GM12878 (cell line): Measurements from ENCODE around the gene DACT3. TPM values are rescaled to one million over a fixed set of nuclear protein-coding genes. Genes with fewer than 3 reads are reported as not detected.
A peak's percentile ranks its signal among the peaks of the same experiment; 100 is the strongest.

Source experiments
- ATAC-seq: fragments of 200-7000 bp; cut with Tn5 transposase; 3 replicates; pipeline ENCODE4 v1.9.1; 2020; ENCODE audit warnings: mild to moderate bottlenecking, moderate library complexity
- BruUV-seq: library from RNA; stranded (reverse); fragments of 400-500 nt; replicated peaks from 2 replicates; lab custom pipeline; 2021; lab: Mats Ljungman, UMichigan
- CTCF ChIA-PET: fragments of 300-600 bp; sonication (Branson Sonifier 250); formaldehyde crosslinking; extraction: SDS; loops from one replicate; lab custom pipeline; 2021; ENCODE audit warnings: inconsistent platforms; lab: Yijun Ruan, JAX
- POLR2A ChIA-PET: fragments of 350-600 bp; formaldehyde crosslinking; extraction: SDS; loops from one replicate; lab custom pipeline; 2021; ENCODE audit warnings: inconsistent platforms; lab: Charles Lee
- RAD21 ChIA-PET: fragments of 300-600 bp; sonication (Branson Sonifier 250); formaldehyde crosslinking; loops from one replicate; lab custom pipeline; 2023; ENCODE audit warnings: antibody characterized with exemption; ENCODE audit not compliant: unreplicated experiment; lab: Charles Lee
- SMC1A ChIA-PET: fragments of 300-600 bp; sonication (Branson Sonifier 250); formaldehyde crosslinking; loops from one replicate; lab custom pipeline; 2023; ENCODE audit not compliant: unreplicated experiment, uncharacterized antibody; lab: Charles Lee
- DNase-seq: peaks from one replicate; pipeline ENCODE4 v3.0.0-alpha.2; 2011; ENCODE audit warnings: low read depth, low spot score
- FAIRE-seq: peaks from 3 replicates; lab custom pipeline; 2011; peaks lifted over from hg19 to GRCh38; lab: Jason Lieb, UNC
- H2AFZ ChIP-seq: 2 replicates; pipeline ENCODE4 v1.6.0; 2011; ENCODE audit warnings: low read depth, low read length, control low read depth; ENCODE audit not compliant: control insufficient read depth
- H3K27ac ChIP-seq: 2 replicates; pipeline ENCODE4 v1.5.1; 2011; ENCODE audit warnings: control low read depth; ENCODE audit not compliant: control insufficient read depth, insufficient read depth
- H3K27me3 ChIP-seq, 2 experiments: replicated peaks in 1 of 2; 2 replicates each; pipeline versions ENCODE4 v1.6.0 to v1.6.1; 2011; ENCODE audit warnings: low read length in 1 of 2; ENCODE audit not compliant: control insufficient read depth in 2 of 2, insufficient read depth in 2 of 2
- H3K36me3 ChIP-seq, 2 experiments: 2 replicates each; pipeline ENCODE4 v1.5.1; 2011; ENCODE audit warnings: low read length in 1 of 2; ENCODE audit not compliant: control insufficient read depth in 2 of 2, insufficient read depth in 2 of 2
- H3K4me1 ChIP-seq: 2 replicates; pipeline ENCODE4 v1.6.1; 2011; ENCODE audit warnings: mild to moderate bottlenecking, low read length, moderate library complexity, mixed read lengths; ENCODE audit not compliant: control insufficient read depth, insufficient read depth
- H3K4me2 ChIP-seq: 2 replicates; pipeline ENCODE4 v1.6.0; 2011; ENCODE audit warnings: control low read depth; ENCODE audit not compliant: control insufficient read depth, insufficient read depth
- H3K4me3 ChIP-seq: fragments of 200-600 bp; sonication (generic); 2 replicates; pipeline ENCODE4 v1.5.1; 2016
- H3K79me2 ChIP-seq: 2 replicates; pipeline ENCODE4 v1.6.0; 2011; ENCODE audit warnings: low read length; ENCODE audit not compliant: control insufficient read depth, insufficient read depth
- H3K9ac ChIP-seq: 2 replicates; pipeline ENCODE4 v1.8.0; 2011; ENCODE audit warnings: low read length, control low read depth, mixed read lengths; ENCODE audit not compliant: control insufficient read depth, insufficient read depth
- H3K9me3 ChIP-seq: replicated peaks from 3 replicates; pipeline ENCODE4 v1.5.1; 2011; ENCODE audit warnings: mild to moderate bottlenecking, low read length; ENCODE audit not compliant: control insufficient read depth, insufficient read depth
- H4K20me1 ChIP-seq: 2 replicates; pipeline ENCODE4 v1.6.0; 2011; ENCODE audit not compliant: control insufficient read depth, insufficient read depth
- CHD4 ChIP-seq: fragments of 200-600 bp; sonication (generic); IDR thresholded peaks from 2 replicates; pipeline ENCODE4 v1.6.1; 2016; ENCODE audit warnings: mild to moderate bottlenecking
- CREM ChIP-seq: IDR thresholded peaks from 2 replicates; pipeline ENCODE4 v1.6.1; 2014; ENCODE audit warnings: antibody characterized with exemption, low read depth
- E4F1 ChIP-seq: fragments of 450-650 bp; IDR thresholded peaks from 2 replicates; pipeline ENCODE4 v1.6.1; 2018; ENCODE audit warnings: borderline replicate concordance, mild to moderate bottlenecking; ENCODE audit not compliant: partially characterized antibody
- HDGF ChIP-seq: fragments of 450-650 bp; IDR thresholded peaks from 2 replicates; pipeline ENCODE4 v1.6.1; 2016; ENCODE audit warnings: antibody characterized with exemption
- IKZF2 ChIP-seq, 2 experiments: fragments of 450-650 bp; IDR thresholded peaks; 2 replicates each; pipeline ENCODE4 v1.6.1; 2017; ENCODE audit warnings: mild to moderate bottlenecking in 2 of 2, moderate library complexity in 2 of 2
- KLF5 ChIP-seq: fragments of 450-650 bp; IDR thresholded peaks from 2 replicates; pipeline ENCODE4 v1.6.1; 2014; ENCODE audit warnings: mild to moderate bottlenecking; ENCODE audit not compliant: partially characterized antibody
- MYB ChIP-seq: fragments of 150-350 bp; IDR thresholded peaks from 2 replicates; pipeline ENCODE4 v1.6.1; 2014; ENCODE audit warnings: mild to moderate bottlenecking, low read depth, low read length, borderline replicate concordance
- MYC ChIP-seq: IDR thresholded peaks from 2 replicates; pipeline ENCODE4 v1.6.1; 2011; ENCODE audit warnings: mild to moderate bottlenecking, low read length, moderate library complexity, inconsistent platforms; ENCODE audit not compliant: insufficient read depth, insufficient replicate concordance, insufficient read length, severe bottlenecking
- NFYB ChIP-seq: IDR thresholded peaks from 2 replicates; pipeline ENCODE4 v1.6.1; 2011; ENCODE audit warnings: low read depth, mild to moderate bottlenecking, low read length, improper control_type of control experiment, moderate library complexity; ENCODE audit not compliant: insufficient read depth
- SRF ChIP-seq, 2 experiments: IDR thresholded peaks; 2 replicates each; pipeline ENCODE4 v1.6.1; 2011; ENCODE audit warnings: low read depth in 2 of 2, low read length in 2 of 2, mild to moderate bottlenecking in 1 of 2, moderate library complexity in 1 of 2
- SUPT20H ChIP-seq: IDR thresholded peaks from 2 replicates; pipeline ENCODE4 v1.6.1; 2011; ENCODE audit warnings: low read depth, mild to moderate bottlenecking, low read length, moderate library complexity, borderline replicate concordance; ENCODE audit not compliant: control insufficient read depth
- ZNF217 ChIP-seq: fragments of 450-650 bp; IDR thresholded peaks from 2 replicates; pipeline ENCODE4 v1.6.1; 2017; ENCODE audit warnings: antibody characterized with exemption, mild to moderate bottlenecking
- ZNF622 ChIP-seq: fragments of 450-650 bp; IDR thresholded peaks from 2 replicates; pipeline ENCODE4 v1.6.1; 2017; ENCODE audit warnings: mild to moderate bottlenecking, inconsistent platforms
- WGBS: methylation state at CpG from one replicate; pipeline ENCODE4 v1.1.6; 2016; ENCODE audit warnings: low lambda C conversion rate; ENCODE audit not compliant: insufficient replicate concordance, insufficient coverage; ENCODE audit errors: missing lambda C conversion rate; 5-methylcytosine and 5-hydroxymethylcytosine counted together
- in situ Hi-C: fragments of 300-500 bp; cut with MboI; formaldehyde crosslinking; loops from 9 replicates; pipeline ENCODE4 v1.14.3; 2018; ENCODE audit warnings: mixed read lengths
- intact Hi-C: fragments of 100-400 bp; cut with micrococcal nuclease; formaldehyde crosslinking; loops from one replicate; pipeline ENCODE4 v1.14.2; 2022; ENCODE audit not compliant: unreplicated experiment
- polyA plus RNA-seq, 11 experiments: library from polyadenylated mRNA; depleted of rRNA in 4 of 11; unstranded in 6 of 11; stranded (reverse) in 5 of 11; fragments of >200 nt; fragmentation: Nextera tagmentation in 4 of 11; fragmentation: Illumina TruSeq in 1 of 11; extraction: Ambion mirVana in 4 of 11; extraction: Trizol in 1 of 11; gene quantifications; 1 replicate in 1 of 11; 2 replicates in 10 of 11; pipeline versions ENCODE4 v1.2.1 to v1.2.3, GENCODE V29; 2011 to 2016; ENCODE audit warnings: inconsistent platforms in 2 of 11, missing spikeins in 2 of 11, low read depth in 1 of 11
- total RNA-seq, 4 experiments: library from RNA; depleted of rRNA in 3 of 4; stranded (reverse); fragments of >200 nt in 3 of 4; fragmentation: Illumina TruSeq in 1 of 4; extraction: Trizol in 1 of 4; gene quantifications; 2 replicates each; pipeline versions ENCODE4 v1.2.1 to v1.2.3, GENCODE V29; 2013 to 2021

Gene DACT3
- total and polyA plus RNA-seq, 10 of the 15 experiments (the other 5 are each of a cell fraction or from before 2014, with no cell fraction given) = 0.05 to 2.5 (median 0.35) TPM; not detected in 1

GRCh38 chr19:46599716-46600373, 61.1 kb downstream of the DACT3 start:
- in situ Hi-C loops = no loop called here
- TF ChIP-seq HDGF (no peak), NFYB (peak; percentile 56; the same call in 1 of the 2 replicates), MYB (no peak), IKZF2 (IDR thresholded peaks at IDR 0.05) (no peak)
- TF ChIP-seq, all 136 proteins: peak for 1
- RAD21 ChIA-PET = interaction anchor here (1.0 to 4.7 kb wide), 6 partner anchors 13 to 145 kb away, joined by 3 to 48 read pairs (median 22); partner anchors contain the start of genes DACT3 and PRKD2
- Histone ChIP-seq H2AFZ (peak overlapping the region; percentile 97), H3K27me3 (no peaks in the 10 kb centered on the region), H3K9ac (peak overlapping the region; percentile 94), H3K9me3 (peaks cover 7% of the 10 kb centered on the region; the same call in 2 of the 3 replicates), H3K4me2 (peak overlapping the region; percentile 73), H4K20me1 (peaks cover 8% of the 10 kb centered on the region), H3K27ac (peak overlapping the region; percentile 98), H3K4me3 (peak overlapping the region; percentile 72), H3K36me3 (no peaks in the 10 kb centered on the region; a peak in 1 of 4 replicates), H3K4me1 (peaks cover 12% of the 10 kb centered on the region), H3K79me2 (peaks cover 37% of the 10 kb centered on the region)
- ATAC-seq = no peak
- no peak for DNase-seq
- BruUV-seq = no TSS peak
- no peak for FAIRE-seq
- SMC1A ChIA-PET = interaction anchor here (1.0 to 4.7 kb wide), 3 partner anchors 16 to 62 kb away, joined by 4 to 83 read pairs (median 25); partner anchors contain the start of genes DACT3 and PTGIR
- intact Hi-C loops = no loop called here
- POLR2A ChIA-PET = interaction anchor here (1.0 to 7.3 kb wide), 5 partner anchors 13 to 605 kb away, joined by 3 to 72 read pairs (median 5); partner anchors contain the start of genes CCDC61, DACT3 and PTGIR
- CTCF ChIA-PET = interaction anchor here (0.8 to 5.6 kb wide), 5 partner anchors 15 to 67 kb away, joined by 3 to 73 read pairs (median 13); partner anchors contain the start of gene DACT3
- WGBS = 56% methylated on average over 9 of the region's 9 CpGs

- peaks cover 7% of the 10 kb centered on the region; the same call in 2 of the 3 replicates for H3K9me3 ChIP-seq
- H4K20me1 ChIP-seq = peaks cover 6% of the 10 kb centered on the region
- DNase-seq = no peak
- intact Hi-C loops (no loop called here), in situ Hi-C loops (no loop called here)
- no peak for ATAC-seq
- POLR2A ChIA-PET = interaction anchor here (1.2 kb wide), 1 partner anchor 245 kb away, joined by 3 read pairs; no protein-coding TSS in a partner anchor
- H3K27ac ChIP-seq = no peak overlapping the region
- H3K9ac ChIP-seq = no peak overlapping the region
- H3K36me3 ChIP-seq = no peaks in the 10 kb centered on the region
- H3K4me2 ChIP-seq = no peak overlapping the region
- H3K4me1 ChIP-seq = peaks cover 6% of the 10 kb centered on the region
- no peak for FAIRE-seq
- RAD21 ChIA-PET = no interaction called here
- CTCF ChIA-PET = interaction anchor here (1.2 to 5.6 kb wide), 6 partner anchors 13 to 251 kb away, joined by 3 to 73 read pairs (median 6); partner anchors contain the start of genes DACT3 and PPP5C
- H3K79me2 ChIP-seq = peaks cover 23% of the 10 kb centered on the region
- H3K27me3 ChIP-seq = no peaks in the 10 kb centered on the region
- no TSS peak for BruUV-seq
- H3K4me3 ChIP-seq = no peak overlapping the region
- no peak overlapping the region for H2AFZ ChIP-seq
- 79% methylated on average over 4 of the region's 4 CpGs for WGBS
- SMC1A ChIA-PET = no interaction called here
- no peak for TF ChIP-seq MYB
- TF ChIP-seq CHD4 = no peak
- no peak for TF ChIP-seq SUPT20H
- TF ChIP-seq CREM = no peak
- TF ChIP-seq MYC = no peak
- no peak for TF ChIP-seq ZNF622
- no peak for TF ChIP-seq E4F1
- TF ChIP-seq KLF5 = no peak
- no peak for TF ChIP-seq ZNF217
- TF ChIP-seq SRF (IDR thresholded peaks at IDR 0.05; ENCODE audit: low read depth in 2 of 2, low read length in 2 of 2) = no peak
Measured at GRCh38 chr19:46598372-46598917, 62.5 kb downstream of the DACT3 start.
